Occipital lobe (tissue), 2 donors: ENCODE measurements around the gene SH3BP5. TPM values are rescaled to one million over a fixed set of nuclear protein-coding genes. Genes with fewer than 3 reads are reported as not detected.

Source experiments
- DNase-seq: peaks from one replicate; lab custom pipeline; 2025; lab: John Stamatoyannopoulos, UW
- total RNA-seq: library from RNA; depleted of rRNA; stranded (reverse); fragments of >200 nt; gene quantifications from one replicate; pipeline ENCODE4 v1.2.3, GENCODE V29; 2014

The SH3BP5 gene
- total RNA-seq, 1 donor from 2014 or later: 61.6 TPM

- peak; percentile 40 for DNase-seq
These were observed 31.9 kb downstream of the SH3BP5 start for GRCh38 chr3:15300323-15301078.

- DNase-seq: no peak
These were observed 33.4 kb downstream of the SH3BP5 start for GRCh38 chr3:15299036-15299435.

GRCh38 chr3:15298504-15298903, 33.9 kb downstream of the SH3BP5 start:
- DNase-seq: no peak

- DNase-seq: no peak
These were observed 34.6 kb downstream of the SH3BP5 start for GRCh38 chr3:15297608-15298350.

DNA sequence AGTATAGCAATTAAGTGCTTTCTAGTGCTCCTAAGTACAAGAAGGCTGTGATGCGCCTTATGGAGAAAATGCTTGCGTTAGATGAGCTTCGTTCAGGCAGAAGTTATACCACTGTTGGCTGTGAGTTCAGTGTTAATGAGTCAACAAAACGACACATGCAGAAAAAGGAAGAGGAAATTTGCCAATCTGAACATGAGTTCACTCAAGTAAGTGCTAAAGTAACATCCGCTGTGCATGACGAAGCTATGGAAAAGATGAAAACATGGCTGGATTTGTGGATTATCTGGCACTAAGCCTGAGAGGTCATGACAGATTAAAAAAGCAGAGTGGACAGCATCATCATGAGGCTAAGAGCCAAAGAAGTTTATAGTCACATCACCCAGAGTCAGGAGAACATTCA, 36.9 kb downstream of the SH3BP5 start:
- no peak for DNase-seq

- no peak for DNase-seq
These were observed 37.5 kb downstream of the SH3BP5 start for GRCh38 chr3:15294929-15295328.

GRCh38 chr3:15292765-15293522, 39.4 kb downstream of the SH3BP5 start:
- DNase-seq: no peak

DNA sequence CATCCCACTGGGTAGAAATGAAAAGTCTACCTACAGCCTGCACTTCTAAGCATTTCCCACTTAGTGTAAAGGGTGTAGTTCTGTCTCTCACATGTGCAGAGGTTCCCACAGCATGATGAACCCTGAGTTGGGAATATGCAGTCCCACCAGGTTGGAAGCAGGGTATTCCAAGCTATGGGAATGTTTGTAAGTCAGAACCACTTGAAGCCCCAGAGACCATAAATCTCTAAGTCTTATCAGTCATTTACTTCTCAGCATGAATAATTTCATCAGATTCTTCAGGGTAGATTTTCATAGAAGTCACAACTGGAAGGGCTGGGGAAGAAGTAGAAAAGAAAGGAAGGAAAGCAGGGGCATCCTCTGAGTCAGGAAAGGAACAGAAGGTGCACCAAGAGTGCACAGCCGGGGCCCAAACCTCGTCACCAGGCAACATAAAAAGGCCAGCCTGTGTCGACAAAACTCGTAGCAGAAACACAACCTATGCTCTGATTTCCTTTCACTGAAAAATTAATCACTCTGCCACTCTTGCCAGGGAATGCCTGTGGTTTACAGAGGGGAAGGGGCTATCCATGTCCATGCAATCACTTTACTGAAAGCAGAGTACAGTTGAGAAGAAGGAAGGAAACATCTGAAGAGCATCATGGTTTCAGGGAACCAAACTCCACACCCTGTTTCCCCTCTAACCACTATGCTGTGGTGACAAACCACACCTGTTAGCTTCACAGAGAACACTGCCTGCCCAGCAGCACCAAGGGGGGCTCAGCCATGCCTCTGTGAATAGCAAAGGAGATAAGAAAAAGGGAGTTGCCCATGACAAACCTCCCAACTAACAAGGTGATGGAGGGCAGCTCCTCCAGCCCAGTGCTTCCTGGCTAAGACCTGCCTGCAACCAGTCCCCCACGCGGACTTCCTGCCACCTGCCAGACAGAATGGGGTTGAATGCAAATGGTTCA, 40.5 kb downstream of the SH3BP5 start:
- DNase-seq: no peak

GRCh38 chr3:15290736-15291135, 41.6 kb downstream of the SH3BP5 start:
- no peak for DNase-seq

GRCh38 chr3:15289661-15290060, 42.7 kb downstream of the SH3BP5 start:
- DNase-seq: no peak

- DNase-seq: no peak
These were observed 43.9 kb downstream of the SH3BP5 start for GRCh38 chr3:15288331-15289035.

DNA sequence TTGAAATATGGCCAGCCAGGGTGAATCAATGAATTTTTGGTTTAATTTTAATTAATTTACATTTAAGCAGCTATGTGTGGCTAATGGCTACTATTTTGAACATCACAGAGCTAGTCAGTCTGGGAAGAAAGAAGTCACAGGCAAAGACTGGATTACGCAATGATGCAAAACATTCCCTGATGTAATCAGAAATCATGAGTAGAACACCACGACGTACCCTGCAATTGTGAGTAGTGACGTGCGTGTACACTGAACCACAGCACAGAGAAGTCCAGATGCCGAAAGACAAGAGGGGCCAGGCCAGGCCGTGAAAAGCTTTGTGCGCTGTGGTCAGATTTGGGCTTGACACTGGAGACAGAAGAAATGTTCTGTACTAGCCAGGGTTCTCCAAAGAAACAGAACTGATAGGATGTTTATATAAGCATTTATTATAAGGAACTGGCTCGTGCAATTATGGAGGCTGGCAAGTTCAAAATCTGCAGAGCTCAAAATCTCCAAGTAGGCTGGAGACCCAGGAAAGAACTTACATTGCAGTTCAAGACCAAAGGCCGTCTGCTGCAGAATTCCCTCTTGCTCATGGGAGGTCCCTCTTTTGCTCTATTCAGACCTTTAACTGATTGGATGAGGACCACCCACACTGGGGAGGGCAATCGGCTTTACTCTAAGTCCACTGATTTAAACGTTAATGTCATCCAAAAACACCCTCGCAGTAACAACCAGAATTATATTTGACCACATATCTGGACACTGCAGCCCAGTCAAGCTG, 44.6 kb downstream of the SH3BP5 start:
- DNase-seq: no peak

- DNase-seq: no peak
These were observed 46.4 kb downstream of the SH3BP5 start for GRCh38 chr3:15286022-15286421.

DNA sequence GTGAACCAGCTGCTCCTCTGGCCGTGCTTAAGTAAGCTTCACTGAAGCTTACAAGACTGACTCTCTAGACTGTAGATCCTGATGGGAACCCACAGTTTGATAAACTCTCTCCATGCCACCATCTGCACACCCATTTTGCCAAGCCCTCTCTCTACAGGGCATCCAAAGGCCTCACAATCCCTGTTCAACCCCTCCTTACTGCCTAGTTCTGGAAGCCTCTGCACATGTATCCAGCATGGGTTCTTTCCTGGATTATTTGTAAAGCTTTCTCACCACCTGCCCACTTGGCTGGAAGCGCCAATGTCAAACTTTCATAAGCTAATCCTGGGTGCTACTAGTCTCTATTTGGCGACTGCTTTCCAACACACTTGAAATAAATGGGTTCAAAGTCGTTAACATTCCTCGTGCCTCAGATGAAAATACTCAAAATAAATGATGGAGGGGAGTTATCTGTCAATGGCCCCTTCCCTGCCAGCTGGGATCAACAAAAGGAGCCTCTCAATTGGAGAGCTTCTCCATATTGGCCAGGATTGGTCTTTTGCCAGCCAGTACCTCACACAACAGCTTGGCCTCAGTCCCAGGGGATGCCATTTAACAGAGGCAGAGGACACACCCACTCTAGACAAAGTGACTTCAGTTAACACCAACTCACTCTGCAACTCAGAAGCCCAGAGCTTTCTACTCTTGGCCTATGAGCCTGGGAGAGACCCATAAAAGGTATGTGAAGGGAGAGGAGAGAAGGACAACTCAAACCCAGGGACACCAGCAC, 48.1 kb downstream of the SH3BP5 start:
- DNase-seq: no peak

GRCh38 chr3:15283702-15284101, 48.7 kb downstream of the SH3BP5 start:
- no peak for DNase-seq

- DNase-seq: no peak
These were observed 50.6 kb downstream of the SH3BP5 start for GRCh38 chr3:15281817-15282216.

DNA sequence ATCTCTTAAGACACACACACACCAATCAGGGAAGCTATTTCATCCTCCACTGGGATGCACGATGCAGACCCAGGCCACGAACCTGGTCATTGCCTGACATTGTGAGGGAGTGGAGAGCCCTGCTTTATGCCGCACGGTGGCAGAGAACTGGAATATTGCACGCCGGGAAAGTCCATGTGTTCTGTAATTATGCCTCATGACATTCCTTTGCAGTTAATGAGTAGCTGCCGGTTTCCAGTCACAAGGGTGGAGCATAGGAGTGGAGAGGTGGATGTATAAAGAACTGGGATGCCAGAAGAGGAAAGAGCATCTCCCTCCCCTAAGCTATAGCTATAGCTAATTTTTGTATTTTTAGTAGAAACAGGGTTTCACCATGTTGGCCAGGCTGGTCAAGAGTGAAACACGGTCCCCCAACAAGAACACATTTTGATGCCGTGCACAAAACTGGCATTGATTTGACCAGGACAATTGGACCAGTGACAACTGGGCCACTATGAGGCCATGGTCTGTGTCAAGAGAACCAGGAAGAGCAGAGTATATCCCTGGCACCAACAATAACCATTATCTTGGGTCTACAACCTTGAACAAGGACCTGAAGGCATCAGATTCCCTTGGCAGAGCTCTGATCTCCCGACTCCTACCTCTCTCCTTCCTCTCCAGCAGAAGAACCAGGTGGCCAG, 51.4 kb downstream of the SH3BP5 start:
- DNase-seq: no peak

- DNase-seq: no peak
These were observed 52.5 kb downstream of the SH3BP5 start for GRCh38 chr3:15279671-15280402.
